ENCODE measurements around the gene GDI1.

The GDI1 gene

GRCh38 chrX:154437971-154438893 is 1.3 kb downstream of the GDI1 start:
- no peak for DNase-seq (ENCODE audit: low spot score)

DNA sequence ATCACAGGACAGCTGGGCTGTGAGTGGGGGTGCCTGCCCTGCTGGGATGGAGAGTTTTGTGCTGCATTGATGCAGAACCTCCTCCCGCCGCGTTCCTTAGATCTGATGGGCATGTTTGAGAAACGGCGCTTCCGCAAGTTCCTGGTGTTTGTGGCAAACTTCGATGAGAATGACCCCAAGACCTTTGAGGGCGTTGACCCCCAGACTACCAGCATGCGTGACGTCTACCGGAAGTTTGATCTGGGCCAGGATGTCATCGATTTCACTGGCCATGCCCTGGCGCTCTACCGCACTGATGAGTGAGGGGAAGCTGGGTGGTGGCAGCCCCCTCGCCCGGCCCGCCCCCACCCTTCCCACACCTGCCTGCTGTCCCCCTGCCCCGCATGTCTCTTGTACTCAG is 2.9 kb downstream of the GDI1 start:
- no peak for DNase-seq (ENCODE audit: low spot score)

- no peak for DNase-seq (ENCODE audit: low spot score)
Observed at GRCh38 chrX:154440623-154441357, 3.8 kb downstream of the GDI1 start.

GRCh38 chrX:154441564-154441963 is 4.6 kb downstream of the GDI1 start:
- no peak for DNase-seq (ENCODE audit: low spot score)

- DNase-seq (ENCODE audit: low spot score) = no peak
Observed at GRCh38 chrX:154441984-154442707, 5.2 kb downstream of the GDI1 start.

- no peak for DNase-seq (ENCODE audit: low spot score)
Observed at GRCh38 chrX:154443479-154443910, 6.5 kb downstream of the GDI1 start.

DNA sequence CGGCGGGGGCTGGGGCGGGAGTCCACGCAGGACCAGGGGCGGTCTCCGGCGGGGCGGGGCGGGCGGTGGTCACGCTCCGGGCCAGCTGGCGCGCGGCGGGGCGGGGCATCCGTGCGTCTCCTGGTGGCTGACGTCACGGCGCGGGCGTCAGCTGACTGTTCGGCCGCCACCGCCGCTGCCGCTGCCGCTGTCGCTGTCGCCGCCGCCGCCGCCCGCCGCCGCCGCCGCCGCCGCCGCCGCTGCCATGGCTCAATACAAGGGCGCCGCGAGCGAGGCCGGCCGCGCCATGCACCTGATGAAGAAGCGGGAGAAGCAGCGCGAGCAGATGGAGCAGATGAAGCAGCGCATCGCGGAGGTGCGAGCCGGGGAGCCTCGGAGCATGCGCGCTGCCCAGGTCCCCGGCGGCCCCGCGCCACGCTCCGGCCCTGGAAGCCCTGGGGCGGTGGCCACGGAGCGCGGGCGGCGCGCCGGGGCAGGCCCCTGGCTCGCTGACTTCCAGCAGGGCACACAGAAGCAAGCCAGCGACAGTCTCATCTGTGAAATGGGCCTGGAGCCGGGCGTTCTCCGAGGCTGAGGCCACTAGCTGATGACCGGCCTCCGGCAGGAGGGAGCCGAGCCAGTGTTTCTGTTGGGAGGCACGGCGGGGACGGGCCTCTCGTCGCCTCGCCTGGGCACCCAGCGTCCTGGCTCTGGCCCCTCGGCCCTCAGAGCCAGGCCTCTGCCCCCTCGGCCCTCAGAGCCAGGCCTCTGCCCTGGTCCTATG is 7.2 kb downstream of the GDI1 start, which contains the start of gene FAM50A:
TSS of gene FAM50A (plus strand) at position 150 of the 763 bp plus-strand sequence. CDS start at position 245, 95 bp downstream.
- DNase-seq (ENCODE audit: low spot score) = peak; percentile 85

DNA sequence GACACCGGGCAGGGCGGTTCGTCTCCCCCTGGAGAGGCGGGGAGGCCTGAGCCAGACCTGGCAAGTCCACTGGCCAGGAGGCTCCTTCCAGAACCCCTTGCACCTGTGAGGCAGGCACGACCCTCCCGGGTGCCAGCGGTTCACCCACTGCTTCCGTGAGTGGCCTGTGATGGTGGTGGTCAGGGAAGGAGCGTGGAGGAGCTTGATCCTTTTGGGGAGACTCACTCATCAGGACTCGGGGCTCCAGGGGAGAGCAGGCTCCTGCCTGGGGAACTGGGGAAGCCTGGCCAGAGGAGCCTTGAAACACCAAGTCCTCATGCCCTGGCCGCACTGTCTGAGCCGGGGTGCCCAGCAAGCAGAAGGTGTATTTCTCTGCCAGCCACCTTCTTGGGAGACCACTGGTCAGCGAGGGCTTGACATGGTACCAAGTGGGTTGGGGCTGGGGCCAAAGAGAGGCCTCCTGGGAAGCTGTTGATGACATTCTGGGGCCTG is 7.8 kb downstream of the GDI1 start:
- no peak for DNase-seq (ENCODE audit: low spot score)

GRCh38 chrX:154445776-154446175 is 8.8 kb downstream of the GDI1 start:
- DNase-seq (ENCODE audit: low spot score) = no peak

DNA sequence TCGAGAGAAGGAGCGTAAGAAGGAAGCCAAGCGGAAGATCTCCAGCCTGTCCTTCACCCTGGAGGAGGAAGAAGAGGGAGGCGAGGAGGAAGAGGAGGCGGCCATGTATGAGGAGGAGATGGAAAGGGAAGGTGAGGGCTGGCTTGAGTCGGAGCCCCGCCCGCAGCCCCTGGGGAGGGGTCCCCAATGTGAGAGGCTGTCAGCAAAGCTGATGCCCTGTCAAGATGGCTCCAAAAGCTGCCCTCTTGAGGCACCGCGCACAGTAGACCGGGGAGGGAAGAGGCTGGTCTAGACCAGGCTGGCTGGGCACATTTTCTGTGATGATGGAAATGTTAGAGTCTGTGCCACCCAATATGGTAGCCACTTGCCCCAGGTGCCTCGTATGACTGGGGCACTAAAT is 9.5 kb downstream of the GDI1 start:
- DNase-seq (ENCODE audit: low spot score) = no peak

- no peak for DNase-seq (ENCODE audit: low spot score)
Observed at GRCh38 chrX:154448484-154448883, 11.5 kb downstream of the GDI1 start.

- no peak for DNase-seq (ENCODE audit: low spot score)
Observed at GRCh38 chrX:154449618-154450017, 12.7 kb downstream of the GDI1 start.

- no peak for DNase-seq (ENCODE audit: low spot score)
Observed at GRCh38 chrX:154450312-154450711, 13.4 kb downstream of the GDI1 start.

- DNase-seq (ENCODE audit: low spot score) = no peak
Observed at GRCh38 chrX:154452823-154453222, 15.9 kb downstream of the GDI1 start.

- peak; percentile 46 for DNase-seq (ENCODE audit: low spot score)
Observed at GRCh38 chrX:154457491-154458115, 20.6 kb downstream of the GDI1 start.

DNA sequence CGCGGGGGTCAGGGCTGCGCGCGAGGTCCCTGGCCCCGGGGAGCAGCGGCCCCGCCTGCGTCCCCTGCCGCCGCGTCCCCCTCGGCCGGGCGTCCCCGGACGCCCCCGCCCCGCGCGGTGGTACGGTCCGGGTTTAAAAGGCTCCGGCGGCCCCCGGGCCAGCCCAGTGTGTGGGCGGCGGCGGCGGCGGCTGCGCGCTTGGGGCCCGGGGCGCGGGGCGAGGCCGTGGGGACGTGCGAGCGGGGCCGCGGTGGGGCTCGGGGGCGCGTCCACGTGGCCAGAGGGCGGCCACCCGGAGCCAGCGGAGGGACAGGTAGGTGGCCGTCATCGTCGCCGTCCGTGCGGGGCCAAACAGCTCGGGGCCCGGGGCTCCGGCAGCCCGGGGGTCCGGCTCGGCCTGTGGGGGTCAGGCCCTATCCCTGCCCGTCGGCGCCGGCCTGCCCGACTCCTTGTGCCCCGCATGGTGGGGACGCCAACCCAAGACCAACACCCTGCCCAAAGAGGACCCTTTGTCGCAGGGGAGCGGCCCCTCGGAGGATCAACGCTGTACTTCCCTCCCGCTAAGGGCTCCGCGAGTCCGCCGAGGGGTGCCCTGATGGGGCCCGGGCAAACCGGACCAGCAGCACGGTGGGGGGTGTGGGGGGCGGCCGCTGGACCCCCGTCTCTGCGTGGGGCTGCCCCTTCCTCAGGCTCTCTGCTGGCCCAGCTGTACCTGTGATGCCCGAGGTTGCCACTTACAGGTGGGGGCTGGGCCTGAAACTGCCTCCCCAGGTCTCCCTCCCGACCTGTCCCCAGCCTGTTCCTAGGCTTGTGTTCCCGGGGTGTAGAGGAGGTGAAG is 21.4 kb downstream of the GDI1 start, which contains the start of gene PLXNA3:
TSS of gene PLXNA3 (plus strand) at position 166 of the 838 bp plus-strand sequence. CDS start 1,903 bp downstream, outside the sequence.
- DNase-seq (ENCODE audit: low spot score) = peak; percentile 60

DNA sequence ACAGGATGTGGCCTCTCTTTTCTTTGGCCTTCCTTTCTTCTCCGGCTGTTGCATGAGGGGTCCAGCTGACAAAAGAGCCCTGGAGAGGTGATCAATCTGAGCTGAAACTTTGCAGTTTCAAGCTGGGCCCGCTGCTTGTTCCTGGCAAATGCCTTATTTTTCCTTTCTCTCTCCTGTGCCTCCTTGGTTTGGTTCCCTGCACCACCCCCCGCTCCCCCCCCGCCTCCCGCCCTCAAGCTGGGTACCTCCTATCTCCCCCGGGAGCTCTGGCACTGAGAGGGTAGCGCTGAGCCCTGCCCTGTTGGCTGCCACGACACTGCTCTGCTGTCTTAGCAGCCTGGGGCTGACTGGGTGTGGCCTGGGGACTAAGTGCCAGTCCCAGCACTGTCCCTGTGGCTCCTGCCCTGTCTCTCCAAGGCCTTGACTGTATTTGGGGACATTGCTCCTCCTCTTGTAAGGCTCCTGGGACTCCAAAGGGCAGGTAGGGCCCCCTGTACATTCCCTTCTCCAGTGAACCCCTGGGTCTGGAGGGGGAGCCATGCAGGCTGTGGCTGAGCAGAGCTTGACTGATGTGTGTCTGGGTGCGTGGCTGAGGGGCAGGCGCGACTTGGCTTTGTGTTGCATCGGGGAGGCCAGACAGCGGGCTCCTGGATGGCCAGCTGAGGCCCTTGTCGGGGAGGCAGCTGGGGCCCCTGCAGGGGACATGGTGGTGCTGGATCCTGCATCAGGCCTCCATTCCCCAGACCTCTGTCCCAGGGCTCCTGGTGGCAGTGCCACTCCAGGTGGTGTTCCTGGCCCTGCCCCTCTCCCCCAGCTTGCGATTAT is 22.2 kb downstream of the GDI1 start:
- no peak for DNase-seq (ENCODE audit: low spot score)

GRCh38 chrX:154459832-154460231 is 22.9 kb downstream of the GDI1 start:
- DNase-seq (ENCODE audit: low spot score) = no peak

DNA sequence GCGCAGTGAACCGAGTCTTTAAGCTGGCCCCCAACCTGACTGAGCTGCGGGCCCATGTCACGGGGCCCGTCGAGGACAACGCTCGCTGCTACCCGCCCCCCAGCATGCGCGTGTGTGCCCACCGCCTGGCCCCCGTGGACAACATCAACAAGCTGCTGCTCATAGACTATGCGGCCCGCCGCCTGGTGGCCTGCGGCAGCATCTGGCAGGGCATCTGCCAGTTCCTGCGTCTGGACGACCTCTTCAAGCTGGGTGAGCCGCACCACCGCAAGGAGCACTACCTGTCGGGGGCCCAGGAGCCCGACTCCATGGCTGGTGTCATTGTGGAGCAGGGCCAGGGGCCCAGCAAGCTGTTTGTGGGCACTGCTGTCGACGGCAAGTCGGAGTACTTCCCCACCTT is 23.4 kb downstream of the GDI1 start:
- no peak for DNase-seq (ENCODE audit: low spot score)

Measured in AG08395 (cell line).